PC-9 (cell line): ENCODE results near the gene HOXD3. TPM values are rescaled to one million over a fixed set of nuclear protein-coding genes. Genes with fewer than 3 reads are reported as not detected.

Experiments
- BruUV-seq: library from RNA; stranded (reverse); fragments of 400-500 nt; replicated peaks from 2 replicates; lab custom pipeline; 2021; lab: Mats Ljungman, UMichigan
- CTCF ChIA-PET: fragments of 300-600 bp; sonication (Branson Sonifier 250); formaldehyde crosslinking; loops from one replicate; lab custom pipeline; 2022; ENCODE audit warnings: antibody characterized with exemption; lab: Charles Lee
- POLR2A ChIA-PET: fragments of 300-600 bp; sonication (Branson Sonifier 250); formaldehyde crosslinking; loops from one replicate; lab custom pipeline; 2022; ENCODE audit warnings: antibody characterized with exemption; ENCODE audit not compliant: unreplicated experiment; lab: Charles Lee
- DNase-seq, 2 experiments: peaks; one replicate each; pipeline versions ENCODE4 v3.0.0 to v3.0.0-alpha.2; 2015 to 2022; ENCODE audit warnings: mixed read lengths in 1 of 2
- H2AFZ ChIP-seq: fragments of 200-600 bp; sonication (generic); 2 replicates; pipeline ENCODE4 v1.8.1; 2017; ENCODE audit warnings: antibody characterized with exemption
- H3F3A ChIP-seq: fragments of 200-600 bp; sonication (generic); 2 replicates; pipeline ENCODE4 v1.8.1; 2017; ENCODE audit warnings: antibody characterized with exemption, mild to moderate bottlenecking, low read depth; ENCODE audit not compliant: insufficient read depth
- H3K27ac ChIP-seq: fragments of 200-600 bp; sonication (generic); 2 replicates; pipeline ENCODE4 v1.6.1; 2016; ENCODE audit warnings: mixed run types
- H3K27me3 ChIP-seq: fragments of 200-600 bp; sonication (generic); 2 replicates; pipeline ENCODE4 v1.6.1; 2016; ENCODE audit warnings: low read depth, mixed run types; ENCODE audit not compliant: insufficient read depth
- H3K36me3 ChIP-seq: fragments of 200-600 bp; sonication (generic); 2 replicates; pipeline ENCODE4 v1.6.1; 2016; ENCODE audit warnings: low read depth, mixed run types
- H3K4me1 ChIP-seq: fragments of 200-600 bp; sonication (generic); replicated peaks from 2 replicates; pipeline ENCODE4 v1.6.1; 2016; ENCODE audit warnings: mixed run types; ENCODE audit not compliant: insufficient read depth
- H3K4me2 ChIP-seq: fragments of 200-600 bp; sonication (generic); 2 replicates; pipeline ENCODE4 v1.6.1; 2017; ENCODE audit warnings: mixed run types
- H3K4me3 ChIP-seq: fragments of 200-600 bp; sonication (generic); 2 replicates; pipeline ENCODE4 v1.6.1; 2016; ENCODE audit warnings: mixed run types
- H3K79me2 ChIP-seq: fragments of 200-600 bp; sonication (generic); 2 replicates; pipeline ENCODE4 v1.6.1; 2017; ENCODE audit warnings: low read depth, mixed run types
- H3K9me2 ChIP-seq: fragments of 200-600 bp; sonication (generic); 2 replicates; pipeline ENCODE4 v1.8.1; 2017; ENCODE audit warnings: mild to moderate bottlenecking; ENCODE audit not compliant: insufficient read depth
- H3K9me3 ChIP-seq: fragments of 200-600 bp; sonication (generic); 2 replicates; pipeline ENCODE4 v1.8.1; 2016; ENCODE audit warnings: low read depth; ENCODE audit not compliant: insufficient read depth
- H4K20me1 ChIP-seq: fragments of 200-600 bp; sonication (generic); 2 replicates; pipeline ENCODE4 v1.8.1; 2017; ENCODE audit not compliant: insufficient read depth
- CTCF ChIP-seq: fragments of 200-600 bp; sonication (generic); conservative IDR thresholded peaks from 2 replicates; pipeline ENCODE4 v1.6.1; 2017; ENCODE audit warnings: mixed run types, antibody characterized with exemption, mild to moderate bottlenecking, moderate library complexity
- EZH2 ChIP-seq: fragments of 200-600 bp; sonication (generic); IDR thresholded peaks from 2 replicates; pipeline ENCODE4 v1.8.0; 2017; ENCODE audit warnings: antibody characterized with exemption, low read depth
- intact Hi-C: fragments of 100-400 bp; cut with micrococcal nuclease; formaldehyde crosslinking; loops from one replicate; pipeline ENCODE4 v1.10.0; 2022; ENCODE audit not compliant: unreplicated experiment
- total RNA-seq: library from RNA; stranded (reverse); gene quantifications from 2 replicates; pipeline ENCODE4 v1.2.3, GENCODE V29; 2021

HOXD3 gene
- total RNA-seq, 1 experiment from 2014 or later, result not detected

GRCh38 chr2:176178757-176179295, 21.7 kb downstream of the HOXD3 start:
- intact Hi-C loops, result no loop called here
- BruUV-seq, result no TSS peak
- H3K9me2 ChIP-seq, result no peaks in the 10 kb centered on the region
- peaks cover 62% of the 10 kb centered on the region for H3K27me3 ChIP-seq
- H3K4me2 ChIP-seq, result no peak overlapping the region
- ChIA-PET POLR2A (no interaction called here), CTCF (no interaction called here)
- TF ChIP-seq CTCF (no peak), EZH2 (no peak)
- no peaks in the 10 kb centered on the region for H3K9me3 ChIP-seq
- H3K4me3 ChIP-seq, result no peak overlapping the region
- no peaks in the 10 kb centered on the region for H3K79me2 ChIP-seq
- DNase-seq, result no peak
- no peaks in the 10 kb centered on the region for H3F3A ChIP-seq
- no peak overlapping the region for H2AFZ ChIP-seq
- H4K20me1 ChIP-seq, result no peaks in the 10 kb centered on the region
- H3K36me3 ChIP-seq, result no peaks in the 10 kb centered on the region
- H3K27ac ChIP-seq, result no peak overlapping the region
- no peaks in the 10 kb centered on the region for H3K4me1 ChIP-seq

- POLR2A ChIA-PET, result no interaction called here
- Histone ChIP-seq H3F3A (no peaks in the 10 kb centered on the region), H3K9me2 (no peaks in the 10 kb centered on the region), H2AFZ (no peak overlapping the region), H3K4me3 (no peak overlapping the region), H3K36me3 (no peaks in the 10 kb centered on the region), H3K79me2 (no peaks in the 10 kb centered on the region), H3K4me2 (no peak overlapping the region), H3K4me1 (no peaks in the 10 kb centered on the region), H3K9me3 (no peaks in the 10 kb centered on the region), H3K27me3 (peaks cover 47% of the 10 kb centered on the region), H3K27ac (no peak overlapping the region), H4K20me1 (no peaks in the 10 kb centered on the region)
- TF ChIP-seq EZH2 (no peak), CTCF (no peak)
- intact Hi-C loops, result no loop called here
- no TSS peak for BruUV-seq
- CTCF ChIA-PET, result no interaction called here
- no peak for DNase-seq
Observed at GRCh38 chr2:176181551-176181950, 24.4 kb downstream of the HOXD3 start.

- no TSS peak for BruUV-seq
- H4K20me1 ChIP-seq, result no peaks in the 10 kb centered on the region
- H3K4me2 ChIP-seq, result no peak overlapping the region
- ChIA-PET CTCF (no interaction called here), POLR2A (no interaction called here)
- H3F3A ChIP-seq, result no peaks in the 10 kb centered on the region
- no peak overlapping the region for H3K27ac ChIP-seq
- H3K9me3 ChIP-seq, result no peaks in the 10 kb centered on the region
- H3K79me2 ChIP-seq, result no peaks in the 10 kb centered on the region
- intact Hi-C loops, result no loop called here
- DNase-seq, result no peak
- H3K36me3 ChIP-seq, result no peaks in the 10 kb centered on the region
- no peaks in the 10 kb centered on the region for H3K4me1 ChIP-seq
- H3K27me3 ChIP-seq, result peaks cover 50% of the 10 kb centered on the region
- TF ChIP-seq CTCF (no peak), EZH2 (no peak)
- H2AFZ ChIP-seq, result no peak overlapping the region
- H3K4me3 ChIP-seq, result no peak overlapping the region
- H3K9me2 ChIP-seq, result no peaks in the 10 kb centered on the region
Observed at GRCh38 chr2:176182671-176183070, 25.6 kb downstream of the HOXD3 start.
